Smooth muscle cell (in vitro differentiated cells): ENCODE results near the gene CYB5R4. TPM values are rescaled to one million over a fixed set of nuclear protein-coding genes. Genes with fewer than 3 reads are reported as not detected.
"Not testable (repeated sequence)": the region's sequence is repeated elsewhere in the genome, so short reads cannot be mapped to it uniquely, and the experiment has no call there.

Source experiments
- DNase-seq: peaks from one replicate; lab custom pipeline; 2025; ENCODE audit not compliant: unreplicated experiment; lab: John Stamatoyannopoulos, UW
- H2AFZ ChIP-seq: fragments of 200-600 bp; sonication (generic); 2 replicates; pipeline ENCODE4 v1.6.0; 2016; ENCODE audit warnings: antibody characterized with exemption, low read depth, mild to moderate bottlenecking
- H3F3A ChIP-seq: fragments of 200-600 bp; sonication (generic); 2 replicates; pipeline ENCODE4 v1.6.0; 2017; ENCODE audit warnings: antibody characterized with exemption, low read depth
- H3K27ac ChIP-seq: fragments of 200-600 bp; sonication (generic); 2 replicates; pipeline ENCODE4 v1.5.1; 2016; ENCODE audit warnings: low read depth, mild to moderate bottlenecking
- H3K27me3 ChIP-seq: fragments of 200-600 bp; sonication (generic); 2 replicates; pipeline ENCODE4 v1.6.1; 2016; ENCODE audit warnings: low read depth, mild to moderate bottlenecking
- H3K36me3 ChIP-seq: fragments of 200-600 bp; sonication (generic); 2 replicates; pipeline ENCODE4 v1.5.1; 2016; ENCODE audit warnings: low read depth
- H3K4me1 ChIP-seq: fragments of 200-600 bp; sonication (generic); 2 replicates; pipeline ENCODE4 v1.5.1; 2016; ENCODE audit warnings: low read depth
- H3K4me2 ChIP-seq: fragments of 200-600 bp; sonication (generic); 2 replicates; pipeline ENCODE4 v1.6.0; 2016; ENCODE audit warnings: mild to moderate bottlenecking
- H3K4me3 ChIP-seq: fragments of 200-600 bp; sonication (generic); 2 replicates; pipeline ENCODE4 v1.5.1; 2016; ENCODE audit warnings: mild to moderate bottlenecking
- H3K79me2 ChIP-seq: fragments of 200-600 bp; sonication (generic); 2 replicates; pipeline ENCODE4 v1.6.0; 2016; ENCODE audit warnings: low read depth, mild to moderate bottlenecking
- H3K9ac ChIP-seq: fragments of 200-600 bp; sonication (generic); 2 replicates; pipeline ENCODE4 v1.6.0; 2016; ENCODE audit warnings: low read depth
- H3K9me3 ChIP-seq: fragments of 200-600 bp; sonication (generic); replicated peaks from 2 replicates; pipeline ENCODE4 v1.5.1; 2016; ENCODE audit warnings: low read depth
- H4K20me1 ChIP-seq: fragments of 200-600 bp; sonication (generic); 2 replicates; pipeline ENCODE4 v1.6.0; 2016; ENCODE audit warnings: low read depth
- WGBS: methylation state at CpG from one replicate; pipeline ENCODE4 v1.1.7; 2016; ENCODE audit warnings: low lambda C conversion rate; 5-methylcytosine and 5-hydroxymethylcytosine counted together
- polyA plus RNA-seq: library from polyadenylated mRNA; unstranded; fragments of >200 nt; fragmentation: Nextera tagmentation; extraction: Ambion mirVana; gene quantifications from 2 replicates; pipeline ENCODE4 v1.2.1, GENCODE V29; 2016
- total RNA-seq: library from RNA; depleted of rRNA; stranded (reverse); fragments of >200 nt; gene quantifications from 2 replicates; pipeline ENCODE4 v1.2.3, GENCODE V29; 2014
- TF ChIP-seq, protein P1 (sequence below): fragments of 200-600 bp; sonication (generic); IDR thresholded peaks from 2 replicates; pipeline ENCODE4 v1.5.1; 2017; ENCODE audit warnings: borderline replicate concordance, mild to moderate bottlenecking, antibody characterized with exemption; ENCODE audit not compliant: insufficient read depth, poor library complexity, severe bottlenecking

Gene CYB5R4
- total and polyA plus RNA-seq, 2 experiments from 2014 or later, result 5.8 to 9.5 TPM

DNA sequence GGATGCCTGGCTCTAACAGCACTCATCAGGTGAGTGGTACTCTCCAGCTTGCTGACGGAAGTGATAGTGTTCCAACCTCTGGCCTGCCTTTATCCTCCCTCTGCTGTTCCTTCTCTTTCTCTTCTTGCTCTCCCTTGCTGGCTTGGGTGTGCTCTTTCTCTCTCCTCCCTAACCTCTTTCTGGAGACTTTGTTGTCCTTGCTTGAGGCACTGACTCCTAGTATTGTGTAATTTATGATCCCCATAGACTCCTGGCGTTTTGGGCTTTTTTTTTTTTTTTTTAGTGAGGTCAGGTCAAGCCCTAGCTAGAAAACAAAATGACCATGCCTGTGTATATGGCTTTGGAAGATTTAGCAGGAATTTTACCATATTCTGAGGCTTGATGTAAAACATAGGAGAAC is 89.4 kb downstream of the CYB5R4 start:
- Histone ChIP-seq H2AFZ (no peak overlapping the region), H3K4me1 (peaks cover 4% of the 10 kb centered on the region), H3K9me3 (peaks cover 8% of the 10 kb centered on the region), H3K27ac (no peak overlapping the region), H4K20me1 (no peaks in the 10 kb centered on the region), H3K27me3 (no peaks in the 10 kb centered on the region), H3K4me3 (no peak overlapping the region), H3K79me2 (no peaks in the 10 kb centered on the region), H3K36me3 (no peaks in the 10 kb centered on the region), H3K9ac (no peak overlapping the region), H3K4me2 (no peak overlapping the region), H3F3A (no peaks in the 10 kb centered on the region)
- no peak for DNase-seq
- WGBS, result 71% methylated on average over 2 of the region's 2 CpGs
- TF ChIP-seq, protein P1, sequence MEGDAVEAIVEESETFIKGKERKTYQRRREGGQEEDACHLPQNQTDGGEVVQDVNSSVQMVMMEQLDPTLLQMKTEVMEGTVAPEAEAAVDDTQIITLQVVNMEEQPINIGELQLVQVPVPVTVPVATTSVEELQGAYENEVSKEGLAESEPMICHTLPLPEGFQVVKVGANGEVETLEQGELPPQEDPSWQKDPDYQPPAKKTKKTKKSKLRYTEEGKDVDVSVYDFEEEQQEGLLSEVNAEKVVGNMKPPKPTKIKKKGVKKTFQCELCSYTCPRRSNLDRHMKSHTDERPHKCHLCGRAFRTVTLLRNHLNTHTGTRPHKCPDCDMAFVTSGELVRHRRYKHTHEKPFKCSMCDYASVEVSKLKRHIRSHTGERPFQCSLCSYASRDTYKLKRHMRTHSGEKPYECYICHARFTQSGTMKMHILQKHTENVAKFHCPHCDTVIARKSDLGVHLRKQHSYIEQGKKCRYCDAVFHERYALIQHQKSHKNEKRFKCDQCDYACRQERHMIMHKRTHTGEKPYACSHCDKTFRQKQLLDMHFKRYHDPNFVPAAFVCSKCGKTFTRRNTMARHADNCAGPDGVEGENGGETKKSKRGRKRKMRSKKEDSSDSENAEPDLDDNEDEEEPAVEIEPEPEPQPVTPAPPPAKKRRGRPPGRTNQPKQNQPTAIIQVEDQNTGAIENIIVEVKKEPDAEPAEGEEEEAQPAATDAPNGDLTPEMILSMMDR, result no peak

DNA sequence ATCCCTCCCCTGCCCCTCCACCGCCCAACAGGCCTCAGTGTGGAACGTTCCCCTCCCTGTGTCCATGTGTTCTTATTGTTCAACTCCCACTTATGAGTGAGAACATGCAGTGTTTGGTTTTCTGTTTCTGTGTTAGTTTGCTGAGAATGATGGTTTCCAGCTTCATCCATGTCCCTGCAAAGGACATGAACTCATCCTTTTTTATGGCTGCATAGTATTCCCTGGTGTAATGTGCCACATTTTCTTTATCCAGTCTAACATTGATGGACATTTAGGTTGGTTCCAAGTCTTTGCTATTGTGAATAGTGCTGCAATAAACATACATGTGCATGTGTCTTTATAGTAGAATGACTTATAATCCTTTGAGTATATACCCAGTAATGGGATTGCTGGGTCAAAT is 91.9 kb downstream of the CYB5R4 start:
- not testable (repeated sequence) for H3K27ac ChIP-seq, H3K9me3 ChIP-seq, H3K4me1 ChIP-seq, H3K9ac ChIP-seq, H3K4me2 ChIP-seq, H3K4me3 ChIP-seq, H3K79me2 ChIP-seq, H3F3A ChIP-seq, H3K36me3 ChIP-seq, H2AFZ ChIP-seq, H3K27me3 ChIP-seq, DNase-seq, H4K20me1 ChIP-seq
- WGBS, result 100% methylated on average over 2 of the region's 2 CpGs

DNA sequence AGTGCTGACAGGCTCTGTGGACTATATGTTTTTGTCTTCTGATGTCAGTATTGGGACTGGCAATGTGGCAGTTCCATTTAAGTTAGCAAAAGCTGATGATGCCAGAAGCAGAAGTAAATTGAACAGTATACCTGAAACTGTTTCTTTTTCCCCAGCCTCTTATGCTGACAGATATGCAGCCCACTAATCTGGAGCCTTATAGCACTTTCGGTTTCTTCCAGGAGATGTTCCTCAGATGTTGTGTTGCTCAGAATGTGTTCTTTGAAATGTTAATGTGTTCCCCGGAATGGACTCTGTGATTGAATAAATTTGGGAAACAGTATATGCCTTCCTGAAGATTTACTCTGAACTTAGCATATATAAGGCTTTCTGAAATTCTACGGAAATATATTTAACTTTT is 93.3 kb downstream of the CYB5R4 start:
- H2AFZ ChIP-seq, result no peak overlapping the region
- H3K79me2 ChIP-seq, result no peaks in the 10 kb centered on the region
- H3K36me3 ChIP-seq, result no peaks in the 10 kb centered on the region
- DNase-seq, result no peak
- no peaks in the 10 kb centered on the region for H3K27me3 ChIP-seq
- WGBS, result 52% methylated on average over 3 of the region's 3 CpGs
- H3K4me2 ChIP-seq, result no peak overlapping the region
- peaks cover 5% of the 10 kb centered on the region for H3K9me3 ChIP-seq
- no peak overlapping the region for H3K9ac ChIP-seq
- TF ChIP-seq, protein P1, result no peak
- H4K20me1 ChIP-seq, result no peaks in the 10 kb centered on the region
- peaks cover 4% of the 10 kb centered on the region for H3K4me1 ChIP-seq
- no peak overlapping the region for H3K27ac ChIP-seq
- H3F3A ChIP-seq, result no peaks in the 10 kb centered on the region
- no peak overlapping the region for H3K4me3 ChIP-seq

DNA sequence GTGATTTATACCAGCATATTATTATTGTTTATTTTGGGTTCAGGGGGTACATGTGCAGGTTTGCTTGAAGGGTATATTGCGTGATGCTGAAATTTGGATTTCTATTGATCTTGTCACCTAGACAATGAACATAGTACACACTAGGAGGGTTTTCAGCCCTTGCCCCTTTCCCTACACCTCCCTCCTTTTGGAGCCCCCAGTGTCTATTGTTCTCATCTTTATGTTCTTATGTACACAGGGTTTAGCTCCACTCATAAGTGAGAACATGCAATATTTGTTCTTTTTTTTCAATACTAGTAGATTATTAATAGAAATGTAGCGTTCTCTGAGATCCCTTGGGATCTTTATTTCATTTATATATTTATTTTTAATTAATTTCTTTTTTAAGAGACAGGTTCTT is 94.9 kb downstream of the CYB5R4 start:
- H3K4me2 ChIP-seq, result no peak overlapping the region
- no peak overlapping the region for H3K9ac ChIP-seq
- WGBS, result 98% methylated on average over 2 of the region's 2 CpGs
- H3F3A ChIP-seq, result no peaks in the 10 kb centered on the region
- no peak overlapping the region for H3K4me3 ChIP-seq
- H3K79me2 ChIP-seq, result no peaks in the 10 kb centered on the region
- H2AFZ ChIP-seq, result no peak overlapping the region
- no peaks in the 10 kb centered on the region for H4K20me1 ChIP-seq
- peaks cover 4% of the 10 kb centered on the region for H3K4me1 ChIP-seq
- H3K9me3 ChIP-seq, result peaks cover 5% of the 10 kb centered on the region
- H3K27me3 ChIP-seq, result no peaks in the 10 kb centered on the region
- H3K36me3 ChIP-seq, result no peaks in the 10 kb centered on the region
- no peak overlapping the region for H3K27ac ChIP-seq
- TF ChIP-seq, protein P1, result no peak
- no peak for DNase-seq
